ENCODE results near the gene CACUL1.

- no peak for TF ChIP-seq EP300 (IDR thresholded peaks at IDR 0.05)
- TF ChIP-seq CTCF (IDR thresholded peaks at IDR 0.05) = no peak
- TF ChIP-seq POLR2A (IDR thresholded peaks at IDR 0.05) = no peak
Measured at GRCh38 chr10:118768041-118768919, 13.5 kb upstream of the CACUL1 start.
